ENCODE measurements around the gene CPA1. TPM values are rescaled to one million over a fixed set of nuclear protein-coding genes. Genes with fewer than 3 reads are reported as not detected.

Gene CPA1
- polyA plus RNA-seq, 1 donor (not counting 4 experiments of a cell fraction or from before 2014, with no cell fraction given), result not detected

DNA sequence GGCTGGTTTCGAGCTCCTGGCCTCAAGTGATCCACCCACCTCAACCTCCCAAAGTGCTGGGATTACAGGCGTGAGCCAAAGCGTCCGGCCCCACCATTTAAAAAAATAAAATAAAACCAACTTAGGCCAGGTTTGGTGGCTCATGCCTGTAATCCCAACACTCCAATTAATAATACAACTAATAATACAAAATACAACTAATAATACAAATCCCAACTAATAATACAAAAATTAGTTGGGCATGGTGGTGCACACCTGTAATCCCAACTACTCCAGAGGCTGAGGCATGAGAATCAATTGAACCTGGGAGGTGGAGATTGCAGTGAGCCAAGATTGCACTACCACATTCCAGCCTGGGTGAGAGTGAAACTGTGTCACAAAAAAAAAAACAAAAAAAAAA lies 32.9 kb downstream of the CPA1 start:
- Histone ChIP-seq H3K9me3 (ENCODE audit: control insufficient read depth, low read depth, low read length) (no peaks in the 10 kb centered on the region), H3K79me2 (ENCODE audit: control insufficient read depth, insufficient read depth, low read length) (no peaks in the 10 kb centered on the region), H2AFZ (ENCODE audit: control insufficient read depth, low read length) (no peak overlapping the region), H3K27me3 (ENCODE audit: control insufficient read depth, extremely low read depth, insufficient read depth, low read length) (no peaks in the 10 kb centered on the region), H4K20me1 (ENCODE audit: control insufficient read depth, extremely low read depth, insufficient read depth, low read length) (no peaks in the 10 kb centered on the region), H3K4me3 (ENCODE audit: control insufficient read depth in 2 of 3, extremely low read depth in 1 of 3, insufficient read depth in 2 of 3, low read depth in 1 of 3, low read length in 3 of 3) (no peak overlapping the region), H3K36me3 (ENCODE audit: control insufficient read depth in 2 of 2, extremely low read depth in 1 of 2, insufficient read depth in 2 of 2, low read length in 2 of 2) (no peaks in the 10 kb centered on the region), H3K4me2 (ENCODE audit: control insufficient read depth, extremely low read depth, insufficient read depth, low read depth, low read length) (no peak overlapping the region), H3K27ac (ENCODE audit: control insufficient read depth, insufficient read depth, low read length) (no peak overlapping the region), H3K9me1 (ENCODE audit: control insufficient read depth, extremely low read depth, insufficient read depth, low read length) (no peaks in the 10 kb centered on the region), H3K9ac (ENCODE audit: control insufficient read depth, extremely low read depth, insufficient read depth, low read length) (no peak overlapping the region), H3K4me1 (ENCODE audit: control insufficient read depth, extremely low read depth, insufficient read depth, low read length) (peaks cover 10% of the 10 kb centered on the region)
- dilution Hi-C loops (cut with MboI; ENCODE audit: extremely low pct_ligation_motif_present, low sequenced_read_pairs), result no loop called here
- TF ChIP-seq EZH2 (IDR thresholded peaks at IDR 0.05; ENCODE audit: low read length), result no peak
- TF ChIP-seq, protein P1, sequence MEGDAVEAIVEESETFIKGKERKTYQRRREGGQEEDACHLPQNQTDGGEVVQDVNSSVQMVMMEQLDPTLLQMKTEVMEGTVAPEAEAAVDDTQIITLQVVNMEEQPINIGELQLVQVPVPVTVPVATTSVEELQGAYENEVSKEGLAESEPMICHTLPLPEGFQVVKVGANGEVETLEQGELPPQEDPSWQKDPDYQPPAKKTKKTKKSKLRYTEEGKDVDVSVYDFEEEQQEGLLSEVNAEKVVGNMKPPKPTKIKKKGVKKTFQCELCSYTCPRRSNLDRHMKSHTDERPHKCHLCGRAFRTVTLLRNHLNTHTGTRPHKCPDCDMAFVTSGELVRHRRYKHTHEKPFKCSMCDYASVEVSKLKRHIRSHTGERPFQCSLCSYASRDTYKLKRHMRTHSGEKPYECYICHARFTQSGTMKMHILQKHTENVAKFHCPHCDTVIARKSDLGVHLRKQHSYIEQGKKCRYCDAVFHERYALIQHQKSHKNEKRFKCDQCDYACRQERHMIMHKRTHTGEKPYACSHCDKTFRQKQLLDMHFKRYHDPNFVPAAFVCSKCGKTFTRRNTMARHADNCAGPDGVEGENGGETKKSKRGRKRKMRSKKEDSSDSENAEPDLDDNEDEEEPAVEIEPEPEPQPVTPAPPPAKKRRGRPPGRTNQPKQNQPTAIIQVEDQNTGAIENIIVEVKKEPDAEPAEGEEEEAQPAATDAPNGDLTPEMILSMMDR (optimal IDR thresholded peaks at IDR 0.05 in 1 of 3, IDR thresholded peaks at IDR 0.05 in 1 of 3, conservative IDR thresholded peaks at IDR 0.05 in 1 of 3; ENCODE audit: extremely low read depth in 1 of 3, insufficient read depth in 2 of 3, low read length in 3 of 3), result no peak
- DNase-seq (ENCODE audit: low read depth, low spot score) (no peak), FAIRE-seq (no peak)

DNA sequence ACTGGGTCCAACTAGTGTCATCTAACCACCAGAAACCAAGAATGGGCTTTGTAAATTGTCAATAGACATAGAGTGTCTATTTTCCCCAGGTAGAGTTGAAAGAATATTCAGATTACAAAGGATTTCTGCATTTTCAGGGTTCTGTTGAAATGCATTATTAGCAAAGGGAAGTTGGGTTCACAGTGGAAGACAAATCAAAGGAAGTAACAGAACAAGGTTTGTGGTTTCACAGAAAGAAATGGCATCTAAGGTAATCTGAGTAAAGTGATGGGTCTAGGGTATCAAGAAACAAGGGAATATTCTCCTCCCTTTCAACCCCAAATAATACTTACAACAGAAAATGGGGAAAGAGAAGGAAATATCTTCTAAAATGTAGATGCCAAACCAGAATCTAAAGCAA lies 34.7 kb downstream of the CPA1 start:
- H3K9ac ChIP-seq (ENCODE audit: control insufficient read depth, extremely low read depth, insufficient read depth, low read length), result no peak overlapping the region
- H3K79me2 ChIP-seq (ENCODE audit: control insufficient read depth, insufficient read depth, low read length), result no peaks in the 10 kb centered on the region
- H3K9me3 ChIP-seq (ENCODE audit: control insufficient read depth, low read depth, low read length), result no peaks in the 10 kb centered on the region
- no peak overlapping the region for H3K4me3 ChIP-seq (ENCODE audit: control insufficient read depth in 2 of 3, extremely low read depth in 1 of 3, insufficient read depth in 2 of 3, low read depth in 1 of 3, low read length in 3 of 3)
- H3K4me2 ChIP-seq (ENCODE audit: control insufficient read depth, extremely low read depth, insufficient read depth, low read depth, low read length), result no peak overlapping the region
- H3K27ac ChIP-seq (ENCODE audit: control insufficient read depth, insufficient read depth, low read length), result no peak overlapping the region
- dilution Hi-C loops (cut with MboI; ENCODE audit: extremely low pct_ligation_motif_present, low sequenced_read_pairs), result no loop called here
- H3K4me1 ChIP-seq (ENCODE audit: control insufficient read depth, extremely low read depth, insufficient read depth, low read length), result peaks cover 26% of the 10 kb centered on the region
- FAIRE-seq, result no peak
- DNase-seq (ENCODE audit: low read depth, low spot score), result no peak
- no peaks in the 10 kb centered on the region for H3K27me3 ChIP-seq (ENCODE audit: control insufficient read depth, extremely low read depth, insufficient read depth, low read length)
- H4K20me1 ChIP-seq (ENCODE audit: control insufficient read depth, extremely low read depth, insufficient read depth, low read length), result no peaks in the 10 kb centered on the region
- no peak overlapping the region for H2AFZ ChIP-seq (ENCODE audit: control insufficient read depth, low read length)
- TF ChIP-seq, protein P1 (optimal IDR thresholded peaks at IDR 0.05 in 1 of 3, IDR thresholded peaks at IDR 0.05 in 1 of 3, conservative IDR thresholded peaks at IDR 0.05 in 1 of 3; ENCODE audit: extremely low read depth in 1 of 3, insufficient read depth in 2 of 3, low read length in 3 of 3), result no peak
- no peak for TF ChIP-seq EZH2 (IDR thresholded peaks at IDR 0.05; ENCODE audit: low read length)
- no peaks in the 10 kb centered on the region for H3K36me3 ChIP-seq (ENCODE audit: control insufficient read depth in 2 of 2, extremely low read depth in 1 of 2, insufficient read depth in 2 of 2, low read length in 2 of 2)
- no peaks in the 10 kb centered on the region for H3K9me1 ChIP-seq (ENCODE audit: control insufficient read depth, extremely low read depth, insufficient read depth, low read length)
